Measurements from ENCODE around the gene MCIDAS.

MCIDAS gene

GRCh38 chr5:55226934-55227663, at the start of gene MCIDAS:
Gene MCIDAS, minus strand, starts transcription at chr5:55227315. Its CDS starts 177 bp downstream, at chr5:55227138.
- no peak for FAIRE-seq

- no peak for FAIRE-seq
These were observed 49.7 kb upstream of the MCIDAS start for GRCh38 chr5:55276771-55277170.

- FAIRE-seq, result no peak
These were observed 31.2 kb upstream of the MCIDAS start for GRCh38 chr5:55258339-55258738.

- FAIRE-seq, result no peak
These were observed 27.7 kb upstream of the MCIDAS start for GRCh38 chr5:55254802-55255201.

DNA sequence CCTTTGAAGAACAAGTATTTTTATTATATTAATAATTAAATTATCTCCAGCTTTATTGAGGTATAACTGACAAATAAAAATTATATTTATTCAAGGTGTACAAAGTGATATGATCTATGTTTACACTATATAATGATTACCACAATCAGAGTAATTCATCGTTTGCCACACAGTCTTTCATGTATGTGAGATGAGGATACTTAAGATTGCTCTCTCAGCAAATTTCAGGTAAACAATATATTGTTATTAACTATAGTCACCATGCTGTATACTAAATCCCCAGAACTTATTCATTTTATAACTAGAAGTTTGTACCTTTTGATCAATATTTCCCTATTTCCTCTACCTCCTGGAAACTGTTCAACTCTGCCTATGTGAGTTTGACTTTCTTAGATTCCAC, 22.9 kb upstream of the MCIDAS start:
- no peak for FAIRE-seq

GRCh38 chr5:55241746-55242145, 14.6 kb upstream of the MCIDAS start:
- no peak for FAIRE-seq

DNA sequence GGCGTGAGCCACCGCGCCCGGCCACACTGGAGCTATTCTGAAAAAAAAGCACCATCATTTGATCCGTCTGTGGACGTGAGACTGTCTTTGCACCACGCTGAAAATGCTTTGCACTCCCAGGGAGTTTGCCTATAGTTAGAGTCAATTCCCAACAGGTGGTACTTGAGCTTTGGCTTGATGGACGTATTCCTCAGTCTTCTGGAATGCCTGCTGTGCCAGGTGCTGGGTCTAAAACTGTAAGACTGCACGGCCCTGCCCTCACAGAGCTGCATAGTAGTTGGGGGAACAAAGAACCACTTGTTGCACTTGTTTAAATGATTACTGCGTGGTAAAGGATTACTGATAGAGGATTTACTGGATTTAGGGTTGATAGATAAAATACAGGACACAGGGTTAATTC, 9.7 kb upstream of the MCIDAS start:
- FAIRE-seq, result no peak

- no peak for FAIRE-seq
These were observed 7.1 kb upstream of the MCIDAS start for GRCh38 chr5:55234121-55234700.

DNA sequence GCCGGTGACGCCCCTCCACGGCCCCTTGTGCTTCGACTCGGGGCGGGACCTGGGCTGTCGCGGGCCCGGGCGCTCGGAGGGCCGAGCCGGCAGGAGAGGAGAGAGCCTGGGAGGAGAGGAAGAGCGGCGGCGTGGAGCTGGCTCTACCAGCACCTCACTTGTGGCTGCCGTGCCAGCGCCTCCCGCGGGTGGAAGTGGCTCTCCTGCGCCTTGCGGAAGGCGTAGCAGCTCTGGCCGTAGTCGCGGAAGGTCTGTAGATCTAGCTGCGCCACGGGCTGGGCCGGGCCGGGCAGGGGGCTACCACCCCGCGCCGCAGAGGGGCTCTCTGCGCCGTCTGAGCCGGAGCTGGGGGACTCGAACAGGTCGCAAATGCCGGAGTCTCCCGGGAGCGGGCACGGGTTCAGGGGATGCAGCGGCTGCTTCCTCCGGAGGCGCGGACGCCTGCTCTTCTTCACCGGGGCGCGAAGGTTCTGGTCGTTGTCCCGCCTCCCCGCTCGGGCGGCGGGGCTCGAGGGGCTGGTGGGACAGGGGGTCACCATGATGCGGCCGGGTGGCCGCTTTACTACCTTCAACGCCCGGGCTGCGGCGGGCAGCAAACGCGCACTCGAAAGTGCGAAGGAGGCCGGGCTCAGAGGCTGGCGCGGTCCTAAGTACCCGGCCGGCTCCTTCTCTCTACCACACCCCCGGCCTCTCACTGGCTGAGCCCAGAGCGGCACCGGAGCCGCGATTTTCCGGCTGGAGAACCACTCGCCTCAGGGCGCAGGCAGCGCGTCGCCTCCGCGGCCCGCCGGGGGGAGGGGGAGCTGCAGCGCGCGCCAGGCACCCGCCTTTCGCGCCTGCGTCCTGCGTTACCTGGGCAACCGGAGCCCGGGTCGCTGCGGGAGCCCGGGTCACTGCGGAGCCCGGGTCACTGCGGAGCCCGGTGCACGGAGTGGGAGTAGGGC, 6.1 kb upstream of the MCIDAS start, which contains the start of gene CCNO:
TSS of gene CCNO (minus strand) at position 624 of the 944 bp plus-strand sequence. CDS start at position 539, 85 bp downstream.
- no peak for FAIRE-seq

DNA sequence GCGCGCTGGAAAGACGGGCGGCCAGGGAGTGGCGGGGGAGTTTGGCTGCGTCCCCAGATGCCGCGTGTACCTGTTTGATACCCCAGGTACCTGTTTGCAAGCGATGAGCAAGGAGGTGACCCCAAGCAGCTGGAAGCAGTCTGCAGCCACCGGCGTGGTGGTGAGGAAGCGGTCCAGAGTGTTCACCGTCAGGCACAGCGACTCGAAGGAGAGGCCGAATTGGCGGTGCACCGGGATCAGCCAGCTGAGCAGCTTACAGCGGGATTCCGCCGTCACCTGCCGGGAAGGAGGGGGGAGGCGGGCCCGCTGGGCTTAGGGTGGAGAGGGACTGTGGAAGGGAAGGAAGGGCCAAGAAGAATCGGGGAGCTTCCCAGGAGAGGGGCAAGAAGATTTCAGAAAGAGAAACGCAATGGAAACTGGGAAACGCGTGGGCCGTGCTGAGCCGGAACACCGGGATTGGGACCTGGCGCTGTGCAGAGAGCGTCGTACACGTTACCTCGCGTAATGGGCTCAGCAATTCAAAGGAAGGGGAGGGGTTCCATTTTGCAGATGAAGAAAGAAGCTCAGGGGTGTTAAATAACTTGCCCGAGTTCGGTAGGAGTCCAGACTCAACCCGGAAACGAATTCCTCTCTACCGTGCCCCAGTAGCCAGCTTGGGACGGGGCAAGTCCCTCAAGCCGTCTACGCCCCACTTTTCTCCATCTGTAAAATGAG, 5.3 kb upstream of the MCIDAS start:
- FAIRE-seq, result no peak

DNA sequence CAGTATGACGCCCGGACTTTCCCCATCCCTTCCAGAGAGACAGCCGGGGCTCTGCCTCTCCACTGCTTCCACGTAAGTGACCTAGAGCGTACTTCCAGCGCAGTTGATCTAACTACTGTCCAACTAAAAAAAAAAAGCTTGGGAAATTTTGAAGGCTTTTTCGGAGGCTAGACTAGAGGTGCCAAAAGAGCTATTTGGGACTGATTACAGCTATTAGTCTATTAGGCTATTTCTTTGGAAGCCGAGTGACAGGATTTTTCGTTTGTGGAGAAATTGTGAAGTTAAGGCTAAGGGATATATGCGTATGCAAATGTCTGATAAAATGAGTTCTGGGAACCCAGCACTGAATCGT, 4.8 kb upstream of the MCIDAS start:
- no peak for FAIRE-seq

DNA sequence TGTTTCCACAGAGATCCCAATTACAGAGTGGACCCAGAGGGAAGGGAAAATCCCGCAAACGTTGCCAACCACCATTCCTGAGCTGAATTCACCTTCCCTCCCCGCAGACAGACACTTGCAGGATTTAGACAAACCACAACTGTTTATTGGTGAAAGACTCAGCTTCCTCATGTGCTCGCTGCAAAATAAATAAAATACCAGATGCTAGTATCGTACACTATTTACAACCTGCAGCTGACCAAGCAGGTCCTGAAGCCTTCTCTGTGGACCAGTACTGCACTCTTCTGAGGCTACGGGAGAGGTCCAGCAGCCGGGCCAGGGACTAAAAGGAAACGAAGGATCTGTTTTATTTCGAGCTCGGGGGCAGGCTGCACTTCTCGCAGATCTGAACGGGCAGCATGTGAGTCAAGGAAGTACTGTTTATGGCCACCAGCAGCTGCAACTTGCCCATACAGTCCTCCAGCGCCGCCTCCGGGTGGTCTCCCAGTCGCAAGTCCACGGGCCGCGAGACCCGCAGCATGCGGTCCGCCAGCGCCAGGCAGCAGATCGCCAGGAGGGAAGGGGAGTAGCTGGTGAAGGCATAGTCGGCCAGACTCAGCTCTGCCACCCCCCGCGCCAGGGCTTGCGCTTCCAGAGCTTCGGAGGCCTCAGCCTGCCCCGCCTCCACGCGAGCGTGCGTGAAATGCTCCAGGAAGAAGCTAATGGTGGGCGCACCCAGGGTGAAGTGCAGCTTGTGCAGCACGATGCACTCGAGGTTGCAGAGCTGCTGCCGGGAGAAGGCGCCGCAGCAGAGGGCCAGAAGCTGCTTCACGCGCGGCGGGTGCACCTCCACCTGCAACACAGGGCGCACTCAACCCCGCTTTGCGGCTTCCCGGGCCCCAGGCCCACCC, 4.2 kb upstream of the MCIDAS start:
- FAIRE-seq, result no peak

DNA sequence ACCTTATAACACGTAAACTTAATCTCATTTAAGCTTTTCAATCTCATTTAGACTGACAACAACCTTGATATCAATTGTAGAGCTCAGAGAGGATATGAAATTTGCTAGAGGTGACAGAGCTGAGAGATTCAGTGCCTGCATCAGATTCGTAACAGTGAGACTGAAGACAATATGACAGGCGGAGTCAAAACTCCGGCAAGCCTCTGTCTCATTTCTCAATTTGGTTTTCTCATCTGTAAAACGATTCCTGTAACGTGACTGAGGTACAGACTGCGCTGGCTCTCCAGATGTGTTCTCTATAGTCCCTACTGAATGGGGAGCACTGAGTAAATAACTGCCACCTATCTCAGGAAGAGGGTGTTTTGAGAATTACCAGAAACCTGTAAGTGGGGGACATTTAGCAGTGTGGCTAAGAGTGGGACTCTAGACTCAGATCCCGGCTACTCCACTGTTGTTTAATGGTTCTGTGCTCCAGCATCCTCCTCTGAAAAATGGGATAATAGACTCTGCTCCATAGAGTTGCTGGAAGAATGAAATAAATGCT, 3.0 kb upstream of the MCIDAS start:
- FAIRE-seq, result no peak

DNA sequence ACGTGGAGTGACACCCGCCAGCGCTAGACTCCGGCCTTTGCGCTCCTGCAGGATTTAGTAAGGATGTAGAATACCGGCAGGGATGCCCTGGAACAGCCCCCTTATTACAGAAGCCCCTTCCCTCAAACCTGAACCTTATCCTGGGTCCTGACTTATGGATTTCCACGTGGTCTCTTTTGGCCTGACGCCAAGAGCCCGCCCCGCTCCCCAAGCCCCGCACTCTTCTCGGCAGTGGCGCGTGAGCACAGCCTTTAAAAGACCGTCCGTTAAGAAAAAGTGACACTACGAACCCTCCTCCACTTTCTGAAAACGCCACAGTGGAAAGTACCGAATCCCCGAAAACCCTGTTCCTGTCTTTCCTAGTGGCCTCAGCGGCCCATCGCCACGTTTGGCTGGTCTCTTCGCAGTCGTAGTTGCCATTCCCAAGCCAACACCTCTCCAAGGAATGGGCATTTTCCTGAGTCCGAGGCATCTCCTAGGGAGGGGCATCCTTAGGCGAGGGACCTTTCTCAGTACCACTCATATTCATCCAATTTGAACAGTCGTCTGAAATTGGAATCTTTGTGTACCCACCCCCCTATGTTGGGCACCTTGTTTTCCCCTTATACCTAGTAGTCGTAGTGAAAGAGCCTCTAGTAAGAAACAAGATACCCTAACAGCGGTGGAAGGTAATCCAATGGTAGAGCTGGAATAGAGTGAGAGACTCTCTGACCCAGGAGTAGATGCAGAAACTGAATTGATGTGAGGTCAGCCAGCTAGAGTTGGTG, 732 bp upstream of the MCIDAS start:
- FAIRE-seq, result no peak

GRCh38 chr5:55226027-55226933, 835 bp downstream of the MCIDAS start:
- FAIRE-seq, result no peak

DNA sequence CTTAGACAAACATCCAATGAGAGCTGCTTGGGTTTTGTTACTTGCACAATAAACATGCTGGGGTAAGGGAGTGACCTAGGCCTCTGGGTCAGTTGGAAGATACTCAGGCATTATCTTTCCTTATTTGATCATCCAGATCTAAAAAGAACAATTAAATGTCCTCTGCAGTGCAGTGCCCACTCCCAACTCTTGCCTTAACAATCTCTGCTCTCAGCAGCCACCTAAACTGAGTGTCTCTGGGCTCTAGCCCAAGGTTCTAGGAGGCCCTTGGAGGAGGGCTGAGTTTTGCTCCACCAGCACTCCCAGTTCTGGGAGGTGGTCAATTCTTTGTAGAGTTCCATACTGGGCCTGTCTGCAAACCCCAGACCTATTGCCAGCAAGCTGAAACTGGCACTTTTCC, 1.8 kb downstream of the MCIDAS start:
- FAIRE-seq, result no peak

- FAIRE-seq, result no peak
These were observed 3.3 kb downstream of the MCIDAS start for GRCh38 chr5:55223812-55224240.

DNA sequence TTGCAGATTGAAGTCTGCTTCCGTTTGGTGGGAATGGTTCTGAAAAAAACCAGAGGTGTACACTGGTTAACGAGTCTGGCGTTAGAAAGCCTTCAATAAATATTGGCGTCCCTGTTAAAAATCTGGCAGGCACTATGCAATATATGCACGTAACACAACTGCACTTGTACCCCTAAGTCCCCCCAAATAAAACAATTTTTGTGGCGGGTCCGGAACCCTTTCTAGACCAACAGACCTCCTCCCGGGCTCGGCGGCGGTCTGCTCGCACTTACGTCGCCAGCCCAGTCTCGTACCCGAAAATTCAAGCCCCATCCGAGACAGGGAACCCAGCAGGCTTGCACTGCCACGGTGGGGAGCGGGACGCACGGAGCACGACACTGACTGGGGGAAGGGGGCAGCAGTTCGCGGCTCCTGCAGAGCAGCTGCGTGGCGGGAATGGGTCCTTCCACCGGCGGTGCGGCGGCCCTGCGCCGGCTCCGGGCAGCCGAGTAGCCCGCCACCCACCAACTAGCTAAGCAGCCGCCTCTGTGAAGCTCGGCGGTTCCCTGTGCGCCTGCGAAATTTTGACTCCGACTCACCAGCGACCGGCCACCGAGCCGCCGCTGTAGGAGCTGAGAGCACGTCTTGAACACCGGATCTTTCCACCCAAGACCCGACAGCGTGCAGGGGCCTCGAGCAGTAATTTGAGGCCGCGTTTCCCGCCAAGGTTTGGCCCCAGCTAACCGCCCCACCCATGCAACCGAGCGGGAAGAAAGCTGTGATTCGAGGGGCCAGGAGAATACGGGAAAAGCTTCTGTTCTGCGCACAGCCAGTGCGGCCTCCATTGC, 3.9 kb downstream of the MCIDAS start:
- no peak for FAIRE-seq
